ENCODE results near the gene EYA4. TPM values are rescaled to one million over a fixed set of nuclear protein-coding genes. Genes with fewer than 3 reads are reported as not detected.
"Not testable (repeated sequence)": the region's sequence is repeated elsewhere in the genome, so short reads cannot be mapped to it uniquely, and the experiment has no call there.

EYA4 gene
- polyA plus RNA-seq, 1 donor, result 0.21 TPM

DNA sequence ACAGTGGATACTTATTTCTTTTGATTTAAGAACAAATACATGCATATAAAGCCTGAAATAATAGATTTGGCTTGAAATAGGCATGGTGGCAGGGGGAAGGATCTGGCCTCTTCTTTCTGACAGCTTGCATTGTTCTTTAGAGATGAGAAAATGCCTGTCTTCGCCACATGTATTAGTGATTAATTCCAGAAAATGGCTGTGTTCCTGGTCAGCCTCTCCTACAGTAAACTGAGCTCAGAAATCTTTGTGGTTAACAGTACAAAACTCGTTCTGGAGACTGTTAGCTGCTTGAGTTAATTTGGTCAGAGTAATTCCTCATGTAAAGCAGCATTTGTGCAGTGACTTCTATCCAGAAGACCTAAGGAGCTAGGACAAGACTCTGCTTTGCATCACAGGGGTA is 151.5 kb downstream of the EYA4 start:
- no peak for DNase-seq
- Histone ChIP-seq H3K9me3 (ENCODE audit: control insufficient read depth, low read depth, low read length) (no peaks in the 10 kb centered on the region), H3K27ac (ENCODE audit: low read length) (no peak overlapping the region), H3K4me1 (ENCODE audit: control insufficient read depth, insufficient read depth, low read length) (no peaks in the 10 kb centered on the region), H3K4me3 (ENCODE audit: low read length) (no peak overlapping the region), H3K36me3 (ENCODE audit: control insufficient read depth, insufficient read depth, low read length) (no peaks in the 10 kb centered on the region), H3K27me3 (ENCODE audit: control insufficient read depth, insufficient read depth, low read length) (no peaks in the 10 kb centered on the region)
- WGBS (ENCODE audit: insufficient coverage, low lambda C conversion rate), result no CpG with 5 or more reads among the region's 2 CpGs

- 70% methylated on average over 1 of the region's 1 CpG for WGBS (ENCODE audit: insufficient coverage, low lambda C conversion rate)
- H3K36me3 ChIP-seq (ENCODE audit: control insufficient read depth, insufficient read depth, low read length), result no peaks in the 10 kb centered on the region
- H3K9me3 ChIP-seq (ENCODE audit: control insufficient read depth, low read depth, low read length), result no peaks in the 10 kb centered on the region
- no peaks in the 10 kb centered on the region for H3K27me3 ChIP-seq (ENCODE audit: control insufficient read depth, insufficient read depth, low read length)
- H3K4me1 ChIP-seq (ENCODE audit: control insufficient read depth, insufficient read depth, low read length), result no peaks in the 10 kb centered on the region
- no peak overlapping the region for H3K4me3 ChIP-seq (ENCODE audit: low read length)
- DNase-seq, result no peak
- no peak overlapping the region for H3K27ac ChIP-seq (ENCODE audit: low read length)
These were observed 152.7 kb downstream of the EYA4 start for GRCh38 chr6:133393891-133394290.

DNA sequence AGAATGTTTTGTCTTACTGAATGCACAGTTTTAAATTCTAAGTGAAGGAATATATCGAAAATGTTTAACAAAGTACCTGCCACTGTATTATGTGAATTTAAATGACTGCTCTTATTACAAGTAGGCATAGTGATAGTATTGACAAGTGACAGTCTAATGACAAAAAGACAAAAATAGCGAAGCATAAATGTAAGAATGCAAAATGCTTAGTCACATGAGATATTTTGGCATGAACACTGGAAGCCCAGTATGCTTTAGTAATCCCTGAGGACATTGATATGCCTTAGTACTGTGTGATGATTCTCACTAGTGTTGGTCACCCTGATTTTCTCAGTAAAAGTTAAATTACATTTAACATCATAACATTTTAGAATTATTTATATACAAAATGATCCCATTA is 153.5 kb downstream of the EYA4 start:
- no peaks in the 10 kb centered on the region for H3K4me1 ChIP-seq (ENCODE audit: control insufficient read depth, insufficient read depth, low read length)
- no peak overlapping the region for H3K4me3 ChIP-seq (ENCODE audit: low read length)
- H3K27ac ChIP-seq (ENCODE audit: low read length), result no peak overlapping the region
- no peaks in the 10 kb centered on the region for H3K36me3 ChIP-seq (ENCODE audit: control insufficient read depth, insufficient read depth, low read length)
- 100% methylated on average over 1 of the region's 2 CpGs for WGBS (ENCODE audit: insufficient coverage, low lambda C conversion rate)
- DNase-seq, result no peak
- H3K27me3 ChIP-seq (ENCODE audit: control insufficient read depth, insufficient read depth, low read length), result no peaks in the 10 kb centered on the region
- no peaks in the 10 kb centered on the region for H3K9me3 ChIP-seq (ENCODE audit: control insufficient read depth, low read depth, low read length)

- H3K36me3 ChIP-seq (ENCODE audit: control insufficient read depth, insufficient read depth, low read length), result no peaks in the 10 kb centered on the region
- no peak overlapping the region for H3K27ac ChIP-seq (ENCODE audit: low read length)
- no peaks in the 10 kb centered on the region for H3K27me3 ChIP-seq (ENCODE audit: control insufficient read depth, insufficient read depth, low read length)
- H3K9me3 ChIP-seq (ENCODE audit: control insufficient read depth, low read depth, low read length), result no peaks in the 10 kb centered on the region
- H3K4me1 ChIP-seq (ENCODE audit: control insufficient read depth, insufficient read depth, low read length), result no peaks in the 10 kb centered on the region
- no peak for DNase-seq
- no peak overlapping the region for H3K4me3 ChIP-seq (ENCODE audit: low read length)
- 83% methylated on average over 1 of the region's 6 CpGs for WGBS (ENCODE audit: insufficient coverage, low lambda C conversion rate)
These were observed 155.3 kb downstream of the EYA4 start for GRCh38 chr6:133396233-133396983.

GRCh38 chr6:133396984-133397348 is 155.8 kb downstream of the EYA4 start:
- Histone ChIP-seq H3K27me3 (ENCODE audit: control insufficient read depth, insufficient read depth, low read length) (no peaks in the 10 kb centered on the region), H3K4me3 (ENCODE audit: low read length) (no peak overlapping the region), H3K27ac (ENCODE audit: low read length) (no peak overlapping the region), H3K36me3 (ENCODE audit: control insufficient read depth, insufficient read depth, low read length) (no peaks in the 10 kb centered on the region), H3K9me3 (ENCODE audit: control insufficient read depth, low read depth, low read length) (no peaks in the 10 kb centered on the region), H3K4me1 (ENCODE audit: control insufficient read depth, insufficient read depth, low read length) (no peaks in the 10 kb centered on the region)
- no peak for DNase-seq

GRCh38 chr6:133397601-133398000 is 156.4 kb downstream of the EYA4 start:
- H3K4me1 ChIP-seq (ENCODE audit: control insufficient read depth, insufficient read depth, low read length); H3K4me3 ChIP-seq (ENCODE audit: low read length); DNase-seq; H3K27ac ChIP-seq (ENCODE audit: low read length); H3K9me3 ChIP-seq (ENCODE audit: control insufficient read depth, low read depth, low read length); H3K36me3 ChIP-seq (ENCODE audit: control insufficient read depth, insufficient read depth, low read length); H3K27me3 ChIP-seq (ENCODE audit: control insufficient read depth, insufficient read depth, low read length): not testable (repeated sequence)
- no CpG with 5 or more reads among the region's 4 CpGs for WGBS (ENCODE audit: insufficient coverage, low lambda C conversion rate)

DNA sequence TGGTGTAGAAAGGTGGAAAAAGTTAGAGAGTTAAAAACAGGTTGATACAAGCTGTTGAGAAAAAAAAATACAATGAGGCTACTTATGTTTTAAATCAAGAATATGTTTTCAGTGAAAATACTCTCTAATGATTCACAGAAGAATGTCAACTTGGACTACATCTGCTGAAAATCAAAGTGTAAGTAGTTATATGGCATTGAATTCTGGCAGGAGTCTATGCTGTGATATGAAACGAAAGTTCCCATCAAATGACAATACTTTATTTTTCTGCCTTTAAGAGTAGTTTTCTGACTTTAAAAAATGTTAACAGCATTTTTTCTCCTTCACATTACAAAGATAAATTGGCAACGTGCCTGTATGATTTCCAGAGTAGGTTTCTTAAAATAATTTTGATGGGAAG is 158.3 kb downstream of the EYA4 start:
- WGBS (ENCODE audit: insufficient coverage, low lambda C conversion rate), result 100% methylated on average over 1 of the region's 2 CpGs

DNA sequence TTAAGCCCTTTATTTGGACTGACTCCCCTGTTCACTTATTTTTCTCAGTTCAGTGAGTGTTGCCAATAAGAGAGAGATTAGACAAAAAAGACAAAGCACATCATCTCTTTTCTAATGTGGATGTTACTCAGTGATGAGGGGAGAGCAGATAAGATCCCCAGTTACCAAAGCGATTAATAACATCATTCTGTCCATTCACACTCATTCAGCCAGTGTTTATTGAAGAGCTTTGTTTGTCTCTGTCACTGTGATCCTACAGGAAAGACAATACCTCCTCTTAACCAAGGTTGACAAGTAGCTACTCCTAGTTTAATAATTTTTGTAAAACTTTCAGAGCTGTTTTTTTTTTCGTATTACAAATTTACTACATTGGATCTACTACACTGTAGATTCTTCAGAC is 163.0 kb downstream of the EYA4 start:
- no peak for DNase-seq
- 20% methylated on average over 1 of the region's 2 CpGs for WGBS (ENCODE audit: insufficient coverage, low lambda C conversion rate)
- Histone ChIP-seq H3K27me3 (ENCODE audit: control insufficient read depth, insufficient read depth, low read length) (no peaks in the 10 kb centered on the region), H3K4me1 (ENCODE audit: control insufficient read depth, insufficient read depth, low read length) (no peaks in the 10 kb centered on the region), H3K9me3 (ENCODE audit: control insufficient read depth, low read depth, low read length) (no peaks in the 10 kb centered on the region), H3K4me3 (ENCODE audit: low read length) (no peak overlapping the region), H3K27ac (ENCODE audit: low read length) (no peak overlapping the region), H3K36me3 (ENCODE audit: control insufficient read depth, insufficient read depth, low read length) (no peaks in the 10 kb centered on the region)

More for the DNA sequence above, 158.3 kb downstream of the EYA4 start:
- no peak for DNase-seq
- no peak overlapping the region for H3K27ac ChIP-seq (ENCODE audit: low read length)
- H3K36me3 ChIP-seq (ENCODE audit: control insufficient read depth, insufficient read depth, low read length), result no peaks in the 10 kb centered on the region
- no peak overlapping the region for H3K4me3 ChIP-seq (ENCODE audit: low read length)
- H3K4me1 ChIP-seq (ENCODE audit: control insufficient read depth, insufficient read depth, low read length), result no peaks in the 10 kb centered on the region
- H3K27me3 ChIP-seq (ENCODE audit: control insufficient read depth, insufficient read depth, low read length), result no peaks in the 10 kb centered on the region
- no peaks in the 10 kb centered on the region for H3K9me3 ChIP-seq (ENCODE audit: control insufficient read depth, low read depth, low read length)

DNA sequence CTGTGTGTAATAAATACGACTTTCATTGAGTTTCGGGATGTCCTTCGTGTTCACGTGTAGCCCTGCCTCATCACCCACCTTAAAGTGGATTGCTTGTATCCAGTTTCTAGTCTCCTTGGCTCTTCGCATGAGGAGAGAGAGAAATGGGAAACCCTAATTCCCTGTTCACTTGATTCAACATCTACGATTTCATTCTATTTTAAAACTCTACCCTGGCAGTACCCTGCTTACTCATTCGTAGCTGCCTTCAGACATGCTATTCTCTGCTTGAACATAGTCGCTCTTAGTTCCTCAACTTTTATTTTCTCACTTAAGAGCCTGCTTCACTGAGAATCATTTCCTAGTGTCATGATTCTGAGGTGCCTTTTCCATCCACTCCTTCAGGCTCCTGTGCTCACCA is 163.6 kb downstream of the EYA4 start:
- Histone ChIP-seq H3K9me3 (ENCODE audit: control insufficient read depth, low read depth, low read length) (no peaks in the 10 kb centered on the region), H3K36me3 (ENCODE audit: control insufficient read depth, insufficient read depth, low read length) (no peaks in the 10 kb centered on the region), H3K4me3 (ENCODE audit: low read length) (no peak overlapping the region), H3K4me1 (ENCODE audit: control insufficient read depth, insufficient read depth, low read length) (no peaks in the 10 kb centered on the region), H3K27ac (ENCODE audit: low read length) (no peak overlapping the region), H3K27me3 (ENCODE audit: control insufficient read depth, insufficient read depth, low read length) (no peaks in the 10 kb centered on the region)
- DNase-seq, result no peak
- WGBS (ENCODE audit: insufficient coverage, low lambda C conversion rate), result no CpG with 5 or more reads among the region's 8 CpGs

- Histone ChIP-seq H3K36me3 (ENCODE audit: control insufficient read depth, insufficient read depth, low read length) (no peaks in the 10 kb centered on the region), H3K27me3 (ENCODE audit: control insufficient read depth, insufficient read depth, low read length) (no peaks in the 10 kb centered on the region), H3K4me3 (ENCODE audit: low read length) (no peak overlapping the region), H3K4me1 (ENCODE audit: control insufficient read depth, insufficient read depth, low read length) (no peaks in the 10 kb centered on the region), H3K9me3 (ENCODE audit: control insufficient read depth, low read depth, low read length) (no peaks in the 10 kb centered on the region), H3K27ac (ENCODE audit: low read length) (no peak overlapping the region)
- 60% methylated on average over 1 of the region's 3 CpGs for WGBS (ENCODE audit: insufficient coverage, low lambda C conversion rate)
- no peak for DNase-seq
These were observed 166.4 kb downstream of the EYA4 start for GRCh38 chr6:133407320-133408100.

DNA sequence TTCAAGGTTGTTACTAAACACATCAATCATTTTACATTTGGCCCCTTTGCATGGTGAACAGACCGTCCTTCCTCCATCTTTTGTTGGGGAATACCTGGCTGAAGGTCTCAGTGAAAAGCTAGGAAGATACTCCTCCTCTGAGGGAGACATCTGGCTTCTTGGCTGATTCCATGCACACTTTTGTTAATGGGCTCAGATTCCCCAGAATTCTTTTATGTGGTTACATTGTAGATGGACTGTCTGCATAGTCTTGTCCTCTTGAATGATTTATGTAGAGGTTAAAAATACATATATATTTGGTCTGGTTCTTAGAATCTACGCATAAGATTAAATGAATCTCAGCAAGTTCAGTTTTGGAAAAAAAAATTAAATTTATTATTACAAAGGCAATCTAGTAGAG is 167.0 kb downstream of the EYA4 start:
- no peaks in the 10 kb centered on the region for H3K27me3 ChIP-seq (ENCODE audit: control insufficient read depth, insufficient read depth, low read length)
- 67% methylated on average over 1 of the region's 2 CpGs for WGBS (ENCODE audit: insufficient coverage, low lambda C conversion rate)
- DNase-seq, result no peak
- no peaks in the 10 kb centered on the region for H3K9me3 ChIP-seq (ENCODE audit: control insufficient read depth, low read depth, low read length)
- H3K36me3 ChIP-seq (ENCODE audit: control insufficient read depth, insufficient read depth, low read length), result no peaks in the 10 kb centered on the region
- no peak overlapping the region for H3K27ac ChIP-seq (ENCODE audit: low read length)
- no peak overlapping the region for H3K4me3 ChIP-seq (ENCODE audit: low read length)
- H3K4me1 ChIP-seq (ENCODE audit: control insufficient read depth, insufficient read depth, low read length), result no peaks in the 10 kb centered on the region

Data from large intestine (tissue), 3 donors.